ENCODE data around the gene DEFB131A.
"Not testable (repeated sequence)": the region's sequence is repeated elsewhere in the genome, so short reads cannot be mapped to it uniquely, and the experiment has no call there.

The DEFB131A gene

GRCh38 chr4:9494256-9495035, 50.2 kb downstream of the DEFB131A start:
- DNase-seq (ENCODE audit: low read depth in 3 of 3) = not testable (repeated sequence)

- DNase-seq (ENCODE audit: low read depth in 3 of 3) = peak; percentile 57 to 68 (median 58)
Measured at GRCh38 chr4:9495443-9495842, 51.2 kb downstream of the DEFB131A start.

- DNase-seq (ENCODE audit: low read depth in 3 of 3) = not testable (repeated sequence)
Measured at GRCh38 chr4:9497575-9498467, 53.6 kb downstream of the DEFB131A start.

GRCh38 chr4:9498468-9499040, 54.3 kb downstream of the DEFB131A start:
- not testable (repeated sequence) for DNase-seq (ENCODE audit: low read depth in 3 of 3)

GRCh38 chr4:9499974-9500487, 55.8 kb downstream of the DEFB131A start:
- not testable (repeated sequence) for DNase-seq (ENCODE audit: low read depth in 3 of 3)

Measured in stimulated activated CD4-positive, alpha-beta T cell treated with anti-CD3 and anti-CD28 coated beads, TNF-alpha, amount 100 ng/mL, for 48 hours (primary cell).